ENCODE data around the gene WFIKKN2. TPM values are rescaled to one million over a fixed set of nuclear protein-coding genes. Genes with fewer than 3 reads are reported as not detected.

The WFIKKN2 gene
- polyA plus RNA-seq, 1 experiment = 0.07 TPM

- POLR2A ChIA-PET = no interaction called here
- TF ChIP-seq CTCF (IDR thresholded peaks at IDR 0.05; ENCODE audit: low read depth, low read length) = no peak
- no peak for DNase-seq (ENCODE audit: low read depth, low spot score)
- Histone ChIP-seq H3K4me3 (ENCODE audit: low read depth, low read length) (no peak overlapping the region), H3K27ac (ENCODE audit: low read depth, low read length) (no peak overlapping the region), H3K27me3 (ENCODE audit: control insufficient read depth, insufficient read depth, low read length) (peaks cover 3% of the 10 kb centered on the region), H3K9me3 (ENCODE audit: control insufficient read depth, insufficient read depth, low read length) (no peaks in the 10 kb centered on the region)
- CTCF ChIA-PET = interaction anchor here (0.6 to 6.5 kb wide), 6 partner anchors 7 to 357 kb away, joined by 4 to 192 read pairs (median 7); no protein-coding TSS in a partner anchor
Observed at GRCh38 chr17:50840311-50840851, 5.0 kb downstream of the WFIKKN2 start.

GRCh38 chr17:50841277-50841948 lies 6.0 kb downstream of the WFIKKN2 start:
- ChIA-PET CTCF (interaction anchor here (0.6 to 6.5 kb wide), 21 partner anchors 8 to 358 kb away, joined by 3 to 192 read pairs (median 4); partner anchors contain the start of gene ANKRD40CL), POLR2A (interaction anchor here (0.6 to 1.2 kb wide), 2 partner anchors 25 to 142 kb away, joined by 3 to 5 read pairs; partner anchors contain the start of gene TOB1)
- no peak for TF ChIP-seq CTCF (IDR thresholded peaks at IDR 0.05; ENCODE audit: low read depth, low read length)
- no peaks in the 10 kb centered on the region for H3K9me3 ChIP-seq (ENCODE audit: control insufficient read depth, insufficient read depth, low read length)
- no peak overlapping the region for H3K4me3 ChIP-seq (ENCODE audit: low read depth, low read length)
- H3K27ac ChIP-seq (ENCODE audit: low read depth, low read length) = no peak overlapping the region
- no peak for DNase-seq (ENCODE audit: low read depth, low spot score)
- H3K27me3 ChIP-seq (ENCODE audit: control insufficient read depth, insufficient read depth, low read length) = peaks cover 3% of the 10 kb centered on the region

GRCh38 chr17:50841949-50842354 lies 6.6 kb downstream of the WFIKKN2 start:
- no peak for DNase-seq (ENCODE audit: low read depth, low spot score)
- POLR2A ChIA-PET = interaction anchor here (0.6 to 1.2 kb wide), 2 partner anchors 24 to 141 kb away, joined by 3 to 5 read pairs; partner anchors contain the start of gene TOB1
- CTCF ChIA-PET = interaction anchor here (0.6 to 6.5 kb wide), 31 partner anchors 8 to 300 kb away, joined by 3 to 192 read pairs (median 4); no protein-coding TSS in a partner anchor
- H3K27ac ChIP-seq (ENCODE audit: low read depth, low read length) = no peak overlapping the region
- H3K27me3 ChIP-seq (ENCODE audit: control insufficient read depth, insufficient read depth, low read length) = peaks cover 3% of the 10 kb centered on the region
- H3K4me3 ChIP-seq (ENCODE audit: low read depth, low read length) = no peak overlapping the region
- H3K9me3 ChIP-seq (ENCODE audit: control insufficient read depth, insufficient read depth, low read length) = no peaks in the 10 kb centered on the region
- TF ChIP-seq CTCF (IDR thresholded peaks at IDR 0.05; ENCODE audit: low read depth, low read length) = peak; percentile 86

- no peak overlapping the region for H3K4me3 ChIP-seq (ENCODE audit: low read depth, low read length)
- no peak for DNase-seq (ENCODE audit: low read depth, low spot score)
Observed at GRCh38 chr17:50842506-50843149, 7.2 kb downstream of the WFIKKN2 start.

More at GRCh38 chr17:50842506-50843149, 7.2 kb downstream of the WFIKKN2 start:
- TF ChIP-seq CTCF (IDR thresholded peaks at IDR 0.05; ENCODE audit: low read depth, low read length) = no peak
- ChIA-PET CTCF (interaction anchor here (0.6 to 6.5 kb wide), 29 partner anchors 8 to 300 kb away, joined by 3 to 192 read pairs (median 4); no protein-coding TSS in a partner anchor), POLR2A (interaction anchor here (1.2 kb wide), 1 partner anchor 24 kb away, joined by 5 read pairs; the partner anchor contains the start of gene TOB1)
- Histone ChIP-seq H3K9me3 (ENCODE audit: control insufficient read depth, insufficient read depth, low read length) (no peaks in the 10 kb centered on the region), H3K27me3 (ENCODE audit: control insufficient read depth, insufficient read depth, low read length) (peaks cover 3% of the 10 kb centered on the region), H3K27ac (ENCODE audit: low read depth, low read length) (no peak overlapping the region)
